HG03520 (cell line): ENCODE data around the gene IGF2BP1.
"Not testable (repeated sequence)": the region's sequence is repeated elsewhere in the genome, so short reads cannot be mapped to it uniquely, and the experiment has no call there.

ENCODE experiments used
- ATAC-seq: cut with Tn5 transposase; IDR thresholded peaks from one replicate; pipeline ENCODE4 v1.9.1; 2021; ENCODE audit warnings: mild to moderate bottlenecking, moderate library complexity; ENCODE audit not compliant: unreplicated experiment

IGF2BP1 gene

GRCh38 chr17:49086649-49087048, 89.5 kb downstream of the IGF2BP1 start:
- ATAC-seq: no peak

GRCh38 chr17:49089094-49089493, 91.9 kb downstream of the IGF2BP1 start:
- no peak for ATAC-seq

- ATAC-seq: no peak
Observed at GRCh38 chr17:49090878-49091594, 93.9 kb downstream of the IGF2BP1 start.

GRCh38 chr17:49093131-49093530, 95.9 kb downstream of the IGF2BP1 start:
- ATAC-seq: no peak

- no peak for ATAC-seq
Observed at GRCh38 chr17:49100601-49101000, 103.4 kb downstream of the IGF2BP1 start.

GRCh38 chr17:49101054-49101534, 103.9 kb downstream of the IGF2BP1 start:
- ATAC-seq: no peak

GRCh38 chr17:49103360-49103759, 106.2 kb downstream of the IGF2BP1 start:
- not testable (repeated sequence) for ATAC-seq

GRCh38 chr17:49104511-49105074, 107.4 kb downstream of the IGF2BP1 start:
- ATAC-seq: no peak
